ENCODE data around the gene CCT4. TPM values are rescaled to one million over a fixed set of nuclear protein-coding genes. Genes with fewer than 3 reads are reported as not detected.
"Not testable (repeated sequence)": the region's sequence is repeated elsewhere in the genome, so short reads cannot be mapped to it uniquely, and the experiment has no call there.

The CCT4 gene
- total and polyA plus RNA-seq, 2 donors = 93.5 to 179 TPM

DNA sequence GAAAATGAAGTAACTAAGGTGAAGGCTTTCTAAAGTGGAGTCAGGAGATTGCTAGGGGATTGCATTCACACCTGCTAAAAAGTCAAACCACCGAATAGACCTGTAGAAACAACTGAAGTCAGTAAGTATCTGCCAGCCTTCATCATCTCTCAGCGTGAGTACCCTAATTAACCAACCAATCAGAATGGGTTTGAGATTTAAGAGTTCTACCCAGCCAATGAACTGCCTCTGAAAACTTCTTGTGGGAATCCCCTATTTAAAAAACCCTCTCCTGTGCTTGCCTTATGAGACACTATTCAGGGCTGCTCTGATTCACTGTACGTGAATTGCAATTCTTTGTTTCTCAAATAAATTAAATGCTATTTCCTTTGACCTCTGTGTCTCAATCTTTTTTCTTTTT, 31.2 kb downstream of the CCT4 start:
- no peak overlapping the region for H3K27ac ChIP-seq (ENCODE audit: low read depth in 1 of 2, low read length in 1 of 2)
- peaks cover 5 to 13% of the 10 kb centered on the region in 2 donors for H3K4me1 ChIP-seq (ENCODE audit: control insufficient read depth in 2 of 2, insufficient read depth in 2 of 2, low read length in 2 of 2)
- peak in 1 of 9 donors; percentile 9 for DNase-seq (ENCODE audit: low read depth in 6 of 9, low spot score in 9 of 9)
- H3K4me3 ChIP-seq (ENCODE audit: low read length in 2 of 2) = no peak overlapping the region
- no peaks in the 10 kb centered on the region for H3K9me3 ChIP-seq (ENCODE audit: control insufficient read depth in 2 of 2, insufficient read depth in 1 of 2, low read length in 1 of 2)
- H3K27me3 ChIP-seq (ENCODE audit: control insufficient read depth in 2 of 2, insufficient read depth in 1 of 2, low read length in 1 of 2) = no peaks in the 10 kb centered on the region
- 92% methylated on average over 3 of the region's 3 CpGs for WGBS
- H3K36me3 ChIP-seq (ENCODE audit: control insufficient read depth in 2 of 2, insufficient read depth in 2 of 2, low read length in 1 of 2) = no peaks in the 10 kb centered on the region

DNA sequence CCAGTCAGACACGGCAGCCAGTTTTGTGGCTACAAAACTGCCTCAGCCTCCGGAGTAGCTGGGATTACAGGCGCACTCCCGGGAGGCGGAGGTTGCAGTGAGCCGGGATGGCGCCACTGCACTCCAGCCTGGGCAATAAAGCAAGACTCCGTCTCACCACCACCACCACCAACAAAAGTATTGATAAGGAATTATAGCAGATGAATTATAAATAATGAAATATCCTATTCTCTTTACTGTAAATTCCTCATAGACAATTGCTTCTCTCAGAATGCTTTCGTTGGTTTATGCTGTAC, 33.2 kb downstream of the CCT4 start:
- 89% methylated on average over 9 of the region's 9 CpGs for WGBS
- H3K4me3 ChIP-seq (ENCODE audit: low read length in 2 of 2) = peak overlapping the region in 1 of 2 donors; percentile 94

DNA sequence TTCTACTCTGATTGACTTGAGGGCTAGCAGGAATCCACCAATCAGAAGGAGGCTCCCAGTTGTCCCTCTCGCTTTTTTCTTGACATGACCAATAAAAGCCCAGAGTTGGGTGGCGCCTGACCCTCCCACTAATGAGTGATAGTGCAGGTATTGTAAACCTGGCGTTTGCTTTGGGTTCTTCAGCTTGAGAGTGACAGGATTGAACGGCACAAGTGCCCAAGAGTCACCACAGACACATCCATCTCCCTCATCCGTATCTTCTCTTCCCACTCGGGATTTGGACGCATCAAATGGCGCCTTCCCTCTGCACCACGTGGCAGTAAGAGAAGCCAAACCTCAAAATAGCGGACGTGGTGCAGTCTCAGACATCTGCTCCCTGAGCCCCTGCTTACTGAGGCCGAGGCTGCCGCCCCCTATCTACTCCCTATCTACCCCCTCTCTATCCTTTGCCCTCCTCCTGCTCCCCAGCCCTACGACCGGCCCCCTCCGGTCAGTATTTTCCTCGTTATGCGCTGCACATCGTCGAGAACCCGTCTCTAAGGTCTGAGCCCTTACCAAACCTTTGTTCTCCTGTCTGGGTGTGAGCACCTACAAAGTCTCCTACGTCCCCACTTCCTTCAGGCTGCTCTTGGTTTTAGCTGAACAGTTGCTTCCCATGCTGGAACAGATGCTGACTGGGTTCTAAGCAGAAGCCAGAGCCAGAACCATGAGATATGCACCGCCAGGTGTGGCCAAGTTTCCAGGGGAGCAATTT, 33.7 kb downstream of the CCT4 start:
- DNase-seq (ENCODE audit: low read depth in 6 of 9, low spot score in 9 of 9) = peak in 8 of 9 donors; percentile 89 to 98 (median 92)
- Histone ChIP-seq H3K4me1 (ENCODE audit: control insufficient read depth in 2 of 2, insufficient read depth in 2 of 2, low read length in 2 of 2) (peaks cover 5 to 13% of the 10 kb centered on the region in 2 donors), H3K27ac (ENCODE audit: low read depth in 1 of 2, low read length in 1 of 2) (peak overlapping the region; percentile 77 to 84), H3K36me3 (ENCODE audit: control insufficient read depth in 2 of 2, insufficient read depth in 2 of 2, low read length in 1 of 2) (no peaks in the 10 kb centered on the region), H3K9me3 (ENCODE audit: control insufficient read depth in 2 of 2, insufficient read depth in 1 of 2, low read length in 1 of 2) (no peaks in the 10 kb centered on the region), H3K4me3 (ENCODE audit: low read length in 2 of 2) (peak overlapping the region; percentile 59 to 94), H3K27me3 (ENCODE audit: control insufficient read depth in 2 of 2, insufficient read depth in 1 of 2, low read length in 1 of 2) (no peaks in the 10 kb centered on the region)
- 4% methylated on average over 23 of the region's 23 CpGs for WGBS

More for the DNA sequence above, 33.2 kb downstream of the CCT4 start:
- Histone ChIP-seq H3K36me3 (ENCODE audit: control insufficient read depth in 2 of 2, insufficient read depth in 2 of 2, low read length in 1 of 2) (no peaks in the 10 kb centered on the region), H3K27ac (ENCODE audit: low read depth in 1 of 2, low read length in 1 of 2) (peak overlapping the region in 1 of 2 donors; percentile 84), H3K9me3 (ENCODE audit: control insufficient read depth in 2 of 2, insufficient read depth in 1 of 2, low read length in 1 of 2) (no peaks in the 10 kb centered on the region), H3K4me1 (ENCODE audit: control insufficient read depth in 2 of 2, insufficient read depth in 2 of 2, low read length in 2 of 2) (peaks cover 5 to 13% of the 10 kb centered on the region in 2 donors), H3K27me3 (ENCODE audit: control insufficient read depth in 2 of 2, insufficient read depth in 1 of 2, low read length in 1 of 2) (no peaks in the 10 kb centered on the region)
- DNase-seq (ENCODE audit: low read depth in 6 of 9, low spot score in 9 of 9) = no peak

DNA sequence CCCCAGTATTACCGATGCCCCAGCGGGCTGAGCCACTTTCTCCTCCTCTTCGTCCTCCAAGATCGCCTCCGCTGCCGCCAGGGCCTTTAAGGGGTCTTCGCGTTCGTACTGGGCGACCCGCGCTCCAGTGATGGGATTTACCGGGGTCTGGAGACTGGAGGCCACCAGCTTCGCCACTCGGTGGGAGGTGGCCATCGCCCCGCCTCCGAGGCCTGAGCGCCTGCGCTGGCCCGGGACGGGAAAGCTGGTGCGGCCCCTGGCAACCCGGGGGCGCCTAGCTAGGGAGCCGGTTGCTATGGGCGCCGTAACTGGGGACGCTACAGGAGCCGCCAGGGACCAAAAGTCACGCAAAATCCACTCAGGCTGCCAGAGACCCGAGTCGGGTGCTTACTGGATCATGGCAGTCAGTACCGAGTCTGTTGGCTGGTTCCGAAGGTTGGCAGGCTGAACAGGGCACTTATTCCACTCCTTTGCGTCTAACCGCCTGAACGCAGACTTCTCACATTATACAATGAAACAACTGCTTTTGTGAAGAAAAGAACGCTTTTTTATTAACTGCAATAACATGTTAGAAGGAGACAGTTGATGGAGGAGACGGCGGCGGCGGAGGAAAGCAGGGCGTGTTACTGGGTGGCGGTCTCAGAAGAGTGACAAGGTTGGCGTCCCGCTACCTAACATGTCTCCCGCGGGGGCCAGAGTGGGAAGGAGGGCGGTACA, 34.5 kb downstream of the CCT4 start, which contains the start of gene FAM161A:
Gene FAM161A (minus strand): TSS at position 214 of the 717 bp plus-strand sequence. CDS start 19 bp downstream, at position 195.
- no peaks in the 10 kb centered on the region for H3K9me3 ChIP-seq (ENCODE audit: control insufficient read depth in 2 of 2, insufficient read depth in 1 of 2, low read length in 1 of 2)
- peak within 1 kb of the TSS; percentile 77 to 84 for H3K27ac ChIP-seq (ENCODE audit: low read depth in 1 of 2, low read length in 1 of 2)
- WGBS = under 1% methylated on average over 50 of the region's 50 CpGs
- H3K4me3 ChIP-seq (ENCODE audit: low read length in 2 of 2) = peak within 1 kb of the TSS; percentile 59 to 94
- H3K4me1 ChIP-seq (ENCODE audit: control insufficient read depth in 2 of 2, insufficient read depth in 2 of 2, low read length in 2 of 2) = peaks cover 5 to 13% of the 10 kb centered on the region in 2 donors
- H3K27me3 ChIP-seq (ENCODE audit: control insufficient read depth in 2 of 2, insufficient read depth in 1 of 2, low read length in 1 of 2) = no peaks in the 10 kb centered on the region
- H3K36me3 ChIP-seq (ENCODE audit: control insufficient read depth in 2 of 2, insufficient read depth in 2 of 2, low read length in 1 of 2) = no peaks in the 10 kb centered on the region
- peak; percentile 54 to 86 (median 66) for DNase-seq (ENCODE audit: low read depth in 6 of 9, low spot score in 9 of 9)

DNA sequence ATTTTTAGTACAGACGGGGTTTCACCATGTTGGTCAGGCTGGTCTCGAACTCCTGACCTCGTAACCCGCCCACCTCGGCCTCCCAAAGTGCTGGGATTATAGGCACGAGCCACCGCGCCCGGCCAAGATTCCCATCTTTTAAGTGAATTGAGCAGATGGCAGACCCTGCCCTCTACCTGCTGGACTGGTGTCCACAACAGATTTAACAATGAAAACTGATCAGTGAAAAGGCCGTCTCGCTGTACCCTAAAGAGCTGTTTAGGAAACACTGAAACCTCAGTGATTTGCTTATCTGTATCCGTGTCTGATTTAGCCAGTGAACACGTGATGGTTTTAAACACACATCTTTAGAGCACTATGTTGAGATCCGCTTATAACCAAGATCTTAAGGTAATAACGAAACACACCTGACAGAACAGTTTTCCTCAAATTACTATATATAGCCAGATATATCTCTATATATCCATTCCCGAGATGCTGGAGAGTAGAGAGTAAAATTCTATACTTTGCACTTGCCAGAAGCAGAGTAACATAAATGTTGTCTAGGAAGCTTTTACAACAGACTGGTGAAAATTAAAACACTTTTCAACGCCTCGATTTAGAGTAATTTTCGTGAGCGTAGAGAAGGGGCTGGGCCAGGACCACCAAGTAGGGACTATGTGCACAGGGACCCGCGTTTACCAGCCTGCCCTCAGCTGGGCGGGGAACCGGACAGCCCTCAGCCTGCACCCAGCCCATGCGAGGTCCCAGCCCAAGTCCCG, 35.2 kb downstream of the CCT4 start:
- H3K27ac ChIP-seq (ENCODE audit: low read depth in 1 of 2, low read length in 1 of 2) = peak overlapping the region; percentile 44 to 84
- DNase-seq (ENCODE audit: low read depth in 6 of 9, low spot score in 9 of 9) = peak in 3 of 9 donors; percentile 2 to 15 (median 10)

DNA sequence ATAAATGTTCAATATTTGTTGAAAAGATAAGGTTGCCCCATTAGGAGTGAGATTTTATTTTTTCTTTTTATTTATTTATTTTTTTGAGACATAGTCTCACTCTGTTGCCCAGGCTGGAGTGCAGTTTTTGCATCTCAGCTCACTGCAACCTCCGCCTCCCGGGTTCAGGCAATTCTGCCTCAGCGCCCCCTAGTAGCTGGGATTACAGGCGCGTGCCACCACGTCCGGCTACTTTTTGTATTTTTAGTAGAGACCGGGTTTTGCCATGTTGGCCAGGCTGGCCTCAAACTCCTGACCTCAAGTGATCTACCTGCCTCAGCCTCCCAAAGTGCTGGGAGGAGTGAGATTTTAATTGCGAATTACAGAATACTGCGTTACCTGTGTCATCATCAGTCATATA, 37.2 kb downstream of the CCT4 start:
- H3K36me3 ChIP-seq (ENCODE audit: control insufficient read depth in 2 of 2, insufficient read depth in 2 of 2, low read length in 1 of 2); H3K27ac ChIP-seq (ENCODE audit: low read depth in 1 of 2, low read length in 1 of 2); H3K27me3 ChIP-seq (ENCODE audit: control insufficient read depth in 2 of 2, insufficient read depth in 1 of 2, low read length in 1 of 2); H3K9me3 ChIP-seq (ENCODE audit: control insufficient read depth in 2 of 2, insufficient read depth in 1 of 2, low read length in 1 of 2); DNase-seq (ENCODE audit: low read depth in 6 of 9, low spot score in 9 of 9); H3K4me3 ChIP-seq (ENCODE audit: low read length in 2 of 2): not testable (repeated sequence)
- H3K4me1 ChIP-seq (ENCODE audit: control insufficient read depth in 2 of 2, insufficient read depth in 2 of 2, low read length in 2 of 2) = peaks cover 5 to 13% of the 10 kb centered on the region in 2 donors
- 98% methylated on average over 10 of the region's 10 CpGs for WGBS

More for the DNA sequence above, 35.2 kb downstream of the CCT4 start:
- WGBS = 30% methylated on average over 26 of the region's 26 CpGs
- H3K36me3 ChIP-seq (ENCODE audit: control insufficient read depth in 2 of 2, insufficient read depth in 2 of 2, low read length in 1 of 2) = no peaks in the 10 kb centered on the region
- no peaks in the 10 kb centered on the region for H3K9me3 ChIP-seq (ENCODE audit: control insufficient read depth in 2 of 2, insufficient read depth in 1 of 2, low read length in 1 of 2)
- H3K4me1 ChIP-seq (ENCODE audit: control insufficient read depth in 2 of 2, insufficient read depth in 2 of 2, low read length in 2 of 2) = peaks cover 5 to 13% of the 10 kb centered on the region in 2 donors
- H3K4me3 ChIP-seq (ENCODE audit: low read length in 2 of 2) = peak overlapping the region; percentile 59 to 94
- no peaks in the 10 kb centered on the region for H3K27me3 ChIP-seq (ENCODE audit: control insufficient read depth in 2 of 2, insufficient read depth in 1 of 2, low read length in 1 of 2)

DNA sequence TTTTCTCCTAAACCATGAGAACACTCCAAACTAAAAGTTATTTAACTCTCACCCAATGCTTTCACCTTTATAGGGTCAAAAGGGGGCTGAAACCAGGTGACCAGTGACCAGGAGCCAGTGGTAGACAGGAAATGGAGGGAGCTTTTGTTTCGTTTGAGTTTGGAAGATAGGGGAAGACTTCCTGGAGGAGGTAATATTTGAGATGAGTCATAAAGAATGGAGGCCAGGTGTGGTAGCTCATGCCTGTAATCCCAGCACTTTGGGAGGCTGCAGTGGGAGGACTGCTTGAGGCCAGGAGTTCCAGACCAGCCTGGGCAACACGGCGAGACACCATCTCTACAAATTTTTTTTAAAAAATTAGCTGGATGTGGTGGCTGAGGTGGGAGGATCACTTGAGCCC, 43.1 kb downstream of the CCT4 start:
- H3K27me3 ChIP-seq (ENCODE audit: control insufficient read depth in 2 of 2, insufficient read depth in 1 of 2, low read length in 1 of 2) = no peaks in the 10 kb centered on the region
- no peak overlapping the region for H3K4me3 ChIP-seq (ENCODE audit: low read length in 2 of 2)
- 91% methylated on average over 3 of the region's 3 CpGs for WGBS
- no peaks in the 10 kb centered on the region for H3K36me3 ChIP-seq (ENCODE audit: control insufficient read depth in 2 of 2, insufficient read depth in 2 of 2, low read length in 1 of 2)
- no peaks in the 10 kb centered on the region for H3K4me1 ChIP-seq (ENCODE audit: control insufficient read depth in 2 of 2, insufficient read depth in 2 of 2, low read length in 2 of 2)
- no peak overlapping the region for H3K27ac ChIP-seq (ENCODE audit: low read depth in 1 of 2, low read length in 1 of 2)
- no peak for DNase-seq (ENCODE audit: low read depth in 6 of 9, low spot score in 9 of 9)
- no peaks in the 10 kb centered on the region for H3K9me3 ChIP-seq (ENCODE audit: control insufficient read depth in 2 of 2, insufficient read depth in 1 of 2, low read length in 1 of 2)

DNA sequence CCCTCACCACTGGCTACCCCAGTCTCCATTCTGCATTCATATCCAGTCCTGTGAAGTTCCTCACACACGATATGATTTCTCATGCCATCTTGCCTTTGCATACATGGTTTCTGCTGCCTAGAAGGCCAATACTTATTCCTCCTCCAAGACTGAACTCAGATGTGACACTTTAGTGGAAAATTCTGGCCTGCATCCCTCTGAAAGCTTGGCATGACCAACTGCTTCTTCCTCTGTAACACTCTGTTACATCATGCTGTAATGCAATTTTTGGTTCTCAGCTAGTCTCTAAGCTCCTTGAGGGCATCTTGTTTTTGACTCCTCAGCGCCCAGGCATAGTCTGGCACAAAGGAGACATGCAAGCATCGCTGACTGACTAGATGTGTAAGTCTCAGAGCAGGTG, 47.2 kb downstream of the CCT4 start:
- Histone ChIP-seq H3K4me3 (ENCODE audit: low read length in 2 of 2) (no peak overlapping the region), H3K36me3 (ENCODE audit: control insufficient read depth in 2 of 2, insufficient read depth in 2 of 2, low read length in 1 of 2) (no peaks in the 10 kb centered on the region), H3K9me3 (ENCODE audit: control insufficient read depth in 2 of 2, insufficient read depth in 1 of 2, low read length in 1 of 2) (no peaks in the 10 kb centered on the region), H3K27ac (ENCODE audit: low read depth in 1 of 2, low read length in 1 of 2) (no peak overlapping the region), H3K27me3 (ENCODE audit: control insufficient read depth in 2 of 2, insufficient read depth in 1 of 2, low read length in 1 of 2) (no peaks in the 10 kb centered on the region), H3K4me1 (ENCODE audit: control insufficient read depth in 2 of 2, insufficient read depth in 2 of 2, low read length in 2 of 2) (no peaks in the 10 kb centered on the region)
- no peak for DNase-seq (ENCODE audit: low read depth in 6 of 9, low spot score in 9 of 9)
- WGBS = 95% methylated on average over 3 of the region's 3 CpGs

DNA sequence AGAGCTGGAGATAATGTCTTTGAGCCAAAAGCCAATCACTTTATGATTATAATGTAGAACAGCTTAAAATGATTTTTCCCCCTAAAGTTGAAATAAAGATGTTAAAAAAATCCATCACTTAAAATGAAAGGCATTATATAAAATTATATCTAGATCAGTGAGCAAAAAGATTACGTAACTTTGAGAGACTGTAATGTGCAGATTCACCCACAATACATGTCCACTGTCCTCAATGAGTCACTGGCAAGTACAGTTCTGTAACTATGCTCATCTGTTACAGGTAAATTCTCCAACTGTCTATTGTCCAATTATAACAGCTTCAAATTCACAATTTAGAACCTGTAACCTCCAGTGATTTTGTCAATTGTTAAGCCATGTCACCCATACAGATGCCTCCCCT, 53.6 kb downstream of the CCT4 start:
- H3K27me3 ChIP-seq (ENCODE audit: control insufficient read depth in 2 of 2, insufficient read depth in 1 of 2, low read length in 1 of 2) = no peaks in the 10 kb centered on the region
- 97% methylated on average over 1 of the region's 1 CpG for WGBS
- H3K4me1 ChIP-seq (ENCODE audit: control insufficient read depth in 2 of 2, insufficient read depth in 2 of 2, low read length in 2 of 2) = no peaks in the 10 kb centered on the region

More for the DNA sequence above, 53.6 kb downstream of the CCT4 start:
- no peak overlapping the region for H3K4me3 ChIP-seq (ENCODE audit: low read length in 2 of 2)
- H3K9me3 ChIP-seq (ENCODE audit: control insufficient read depth in 2 of 2, insufficient read depth in 1 of 2, low read length in 1 of 2) = no peaks in the 10 kb centered on the region
- H3K36me3 ChIP-seq (ENCODE audit: control insufficient read depth in 2 of 2, insufficient read depth in 2 of 2, low read length in 1 of 2) = no peaks in the 10 kb centered on the region
- no peak for DNase-seq (ENCODE audit: low read depth in 6 of 9, low spot score in 9 of 9)
- H3K27ac ChIP-seq (ENCODE audit: low read depth in 1 of 2, low read length in 1 of 2) = no peak overlapping the region

Measured in thymus (tissue), 11 donors.